Endothelial cell of umbilical vein (primary cell): ENCODE results near the gene TFRC.

Experiments used
- POLR2A ChIP-seq: IDR thresholded peaks from 2 replicates; pipeline ENCODE4 v1.6.1; 2012; ENCODE audit warnings: low read depth, mild to moderate bottlenecking, control low read depth, low read length
- TF ChIP-seq, protein P1 (sequence below), 2 donors: IDR thresholded peaks; 1 replicate in 1 of 2; 2 replicates in 1 of 2; pipeline ENCODE4 v1.5.1; 2011; ENCODE audit warnings: low read length in 2 of 2, mild to moderate bottlenecking in 2 of 2, moderate library complexity in 2 of 2, control low read depth in 1 of 2, inconsistent platforms in 1 of 2, low read depth in 1 of 2; ENCODE audit not compliant: insufficient read depth in 1 of 2; ENCODE audit errors: extremely low read depth in 1 of 2

DNA sequence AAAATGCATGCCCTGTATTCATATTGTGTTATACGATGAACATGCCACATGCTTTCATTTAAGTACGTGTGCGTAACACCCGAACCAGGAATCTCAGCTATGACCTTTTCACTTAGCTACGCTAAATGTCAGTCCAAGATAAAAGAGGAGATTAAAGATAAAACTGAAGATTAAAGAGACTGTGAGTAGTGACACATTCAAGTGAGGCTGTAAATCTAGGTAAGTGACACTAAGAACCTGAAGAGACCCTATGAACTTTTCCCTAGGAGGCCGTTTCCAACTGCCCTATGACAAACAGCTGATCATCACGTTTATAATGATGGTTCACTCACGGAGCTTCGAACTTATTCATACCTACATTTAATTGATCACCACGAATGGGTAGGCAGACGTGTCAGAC, 32.2 kb downstream of the TFRC start:
- TF ChIP-seq, protein P1, sequence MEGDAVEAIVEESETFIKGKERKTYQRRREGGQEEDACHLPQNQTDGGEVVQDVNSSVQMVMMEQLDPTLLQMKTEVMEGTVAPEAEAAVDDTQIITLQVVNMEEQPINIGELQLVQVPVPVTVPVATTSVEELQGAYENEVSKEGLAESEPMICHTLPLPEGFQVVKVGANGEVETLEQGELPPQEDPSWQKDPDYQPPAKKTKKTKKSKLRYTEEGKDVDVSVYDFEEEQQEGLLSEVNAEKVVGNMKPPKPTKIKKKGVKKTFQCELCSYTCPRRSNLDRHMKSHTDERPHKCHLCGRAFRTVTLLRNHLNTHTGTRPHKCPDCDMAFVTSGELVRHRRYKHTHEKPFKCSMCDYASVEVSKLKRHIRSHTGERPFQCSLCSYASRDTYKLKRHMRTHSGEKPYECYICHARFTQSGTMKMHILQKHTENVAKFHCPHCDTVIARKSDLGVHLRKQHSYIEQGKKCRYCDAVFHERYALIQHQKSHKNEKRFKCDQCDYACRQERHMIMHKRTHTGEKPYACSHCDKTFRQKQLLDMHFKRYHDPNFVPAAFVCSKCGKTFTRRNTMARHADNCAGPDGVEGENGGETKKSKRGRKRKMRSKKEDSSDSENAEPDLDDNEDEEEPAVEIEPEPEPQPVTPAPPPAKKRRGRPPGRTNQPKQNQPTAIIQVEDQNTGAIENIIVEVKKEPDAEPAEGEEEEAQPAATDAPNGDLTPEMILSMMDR (IDR thresholded peaks at IDR 0.05; ENCODE audit: extremely low read depth in 1 of 2, insufficient read depth in 1 of 2, low read depth in 1 of 2, low read length in 2 of 2) = no peak
- TF ChIP-seq POLR2A = no peak
